Muscle of leg (tissue), 11 donors: ENCODE results near the gene DPP9. TPM values are rescaled to one million over a fixed set of nuclear protein-coding genes. Genes with fewer than 3 reads are reported as not detected.

ENCODE experiments used
- DNase-seq: peaks from one replicate; pipeline ENCODE4 v3.0.0; 2013
- H3K27ac ChIP-seq: one replicate; pipeline ENCODE4 v1.5.1; 2013; ENCODE audit warnings: mild to moderate bottlenecking, low read length, control low read depth
- H3K27me3 ChIP-seq: one replicate; pipeline ENCODE4 v1.6.1; 2013; ENCODE audit warnings: low read length; ENCODE audit not compliant: control insufficient read depth, insufficient read depth
- H3K36me3 ChIP-seq: one replicate; pipeline ENCODE4 v1.6.1; 2013; ENCODE audit warnings: low read length; ENCODE audit not compliant: control insufficient read depth, insufficient read depth
- H3K4me1 ChIP-seq: one replicate; pipeline ENCODE4 v1.6.1; 2013; ENCODE audit warnings: low read length; ENCODE audit not compliant: control insufficient read depth, insufficient read depth
- H3K4me3 ChIP-seq: one replicate; pipeline ENCODE4 v1.5.1; 2013; ENCODE audit warnings: low read length, control low read depth
- H3K9me3 ChIP-seq: replicated peaks from 2 replicates; pipeline ENCODE4 v1.6.1; 2013; ENCODE audit warnings: low read depth, low read length; ENCODE audit not compliant: control insufficient read depth
- WGBS: methylation state at CpG from one replicate; pipeline ENCODE4 v1.1.5; 2013; ENCODE audit warnings: missing lambda C conversion rate; ENCODE audit not compliant: insufficient coverage; 5-methylcytosine and 5-hydroxymethylcytosine counted together
- polyA plus RNA-seq, 8 donors: library from polyadenylated mRNA; unstranded; fragments of 120-200 nt; gene quantifications; one replicate each; pipeline versions ENCODE4 v1.2.1 to v1.2.3, GENCODE V29; 2013; ENCODE audit warnings: inconsistent platforms in 1 of 8, low replicate concordance in 1 of 8; ENCODE audit not compliant: insufficient read length in 8 of 8, insufficient read depth in 1 of 8
- total RNA-seq: library from RNA; stranded (reverse); fragments of 120-200 nt; gene quantifications from one replicate; pipeline ENCODE4 v1.2.4, GENCODE V29; 2013

DPP9 gene
- total and polyA plus RNA-seq, 9 donors: 13.3 to 24.2 (median 22.6) TPM

DNA sequence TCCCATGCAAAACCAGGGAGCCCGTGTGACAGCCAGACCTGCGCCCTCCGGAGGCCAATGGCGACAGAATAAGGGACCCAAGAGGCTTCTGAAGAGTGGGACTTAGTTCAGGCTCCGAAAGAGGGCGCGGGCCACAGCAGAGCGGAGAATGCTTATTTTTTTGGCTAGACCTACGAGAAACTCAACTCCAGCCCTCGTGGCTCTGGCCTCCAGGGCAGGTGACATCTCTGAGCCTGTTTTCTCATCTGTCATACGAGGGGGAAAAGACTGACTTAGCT lies 23.0 kb downstream of the DPP9 start:
- no peak for DNase-seq
- H3K9me3 ChIP-seq: no peaks in the 10 kb centered on the region
- 87% methylated on average over 11 of the region's 11 CpGs for WGBS
- peaks cover 75% of the 10 kb centered on the region for H3K36me3 ChIP-seq
- no peak overlapping the region for H3K4me3 ChIP-seq
- H3K27me3 ChIP-seq: no peaks in the 10 kb centered on the region
- no peak overlapping the region for H3K27ac ChIP-seq
- peaks cover 3% of the 10 kb centered on the region for H3K4me1 ChIP-seq

DNA sequence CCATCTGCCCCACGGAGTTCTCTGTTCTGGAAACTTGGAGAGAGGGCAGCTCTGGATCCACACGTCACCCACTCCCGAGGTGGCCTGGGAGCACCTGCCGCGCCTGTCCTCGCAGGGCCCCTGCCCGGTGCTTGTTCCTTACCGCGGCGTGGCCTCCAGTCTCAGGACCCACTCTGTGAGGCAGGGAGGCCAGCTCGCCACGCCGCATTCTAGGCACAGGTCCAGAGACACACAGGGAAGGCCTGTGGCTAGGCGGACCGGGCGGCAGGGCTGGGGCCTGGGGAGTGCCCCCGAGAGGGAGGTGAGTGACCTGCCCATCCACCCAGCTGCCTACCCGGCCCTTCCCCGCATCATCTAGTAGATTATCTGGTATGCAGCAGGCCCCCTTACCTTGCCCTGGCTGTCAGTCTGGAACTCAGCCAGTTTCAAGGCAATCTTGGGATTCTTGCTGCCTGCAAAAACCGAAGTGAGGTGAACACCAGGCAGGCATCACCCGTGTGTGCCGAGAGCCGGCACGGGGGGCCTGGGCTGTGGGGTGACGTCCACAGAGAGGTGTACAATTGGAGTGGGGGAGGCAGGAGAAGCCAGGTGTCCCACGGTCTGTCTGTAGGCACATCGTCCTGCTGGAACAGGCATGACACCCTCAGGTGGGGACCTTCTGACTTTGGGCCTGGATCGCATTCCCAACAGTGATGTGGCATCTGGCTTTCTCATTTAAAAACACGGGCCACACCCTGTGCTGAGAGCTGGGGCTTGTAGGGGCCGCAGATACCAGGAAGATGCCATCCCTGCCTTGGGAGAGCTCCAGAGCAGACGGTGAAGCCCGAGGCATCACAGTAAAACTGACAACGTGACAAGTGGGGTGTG lies 23.6 kb downstream of the DPP9 start:
- no peak overlapping the region for H3K27ac ChIP-seq
- H3K27me3 ChIP-seq: no peaks in the 10 kb centered on the region
- H3K36me3 ChIP-seq: peaks cover 76% of the 10 kb centered on the region

DNA sequence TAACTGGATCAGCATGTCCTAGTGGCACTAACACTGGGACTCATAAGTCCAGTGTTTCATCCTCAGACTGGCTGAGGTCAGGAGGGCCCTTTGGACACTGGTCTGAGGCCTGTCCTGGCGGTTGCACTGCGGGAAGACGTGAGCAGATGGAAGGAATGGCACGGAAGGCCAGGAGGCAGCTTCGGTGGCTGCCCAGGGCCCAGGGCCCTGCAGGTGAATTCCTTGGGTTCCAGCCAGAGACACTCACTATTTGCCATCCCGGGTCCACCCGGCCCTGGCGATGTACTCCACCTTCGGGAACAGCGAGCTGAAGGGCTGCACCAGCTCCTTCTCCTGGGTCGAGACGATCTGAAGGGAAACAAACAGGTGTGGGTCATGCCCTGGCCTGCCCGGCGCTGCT lies 26.3 kb downstream of the DPP9 start:
- Histone ChIP-seq H3K4me3 (no peak overlapping the region), H3K36me3 (peaks cover 86% of the 10 kb centered on the region), H3K27ac (no peak overlapping the region), H3K27me3 (peaks cover 2% of the 10 kb centered on the region), H3K4me1 (peaks cover 35% of the 10 kb centered on the region), H3K9me3 (no peaks in the 10 kb centered on the region)
- 95% methylated on average over 12 of the region's 14 CpGs for WGBS
- DNase-seq: no peak

More for the DNA sequence above, 23.6 kb downstream of the DPP9 start:
- H3K9me3 ChIP-seq: no peaks in the 10 kb centered on the region
- DNase-seq: no peak
- H3K4me1 ChIP-seq: peaks cover 8% of the 10 kb centered on the region
- H3K4me3 ChIP-seq: no peak overlapping the region
- 84% methylated on average over 28 of the region's 33 CpGs for WGBS

DNA sequence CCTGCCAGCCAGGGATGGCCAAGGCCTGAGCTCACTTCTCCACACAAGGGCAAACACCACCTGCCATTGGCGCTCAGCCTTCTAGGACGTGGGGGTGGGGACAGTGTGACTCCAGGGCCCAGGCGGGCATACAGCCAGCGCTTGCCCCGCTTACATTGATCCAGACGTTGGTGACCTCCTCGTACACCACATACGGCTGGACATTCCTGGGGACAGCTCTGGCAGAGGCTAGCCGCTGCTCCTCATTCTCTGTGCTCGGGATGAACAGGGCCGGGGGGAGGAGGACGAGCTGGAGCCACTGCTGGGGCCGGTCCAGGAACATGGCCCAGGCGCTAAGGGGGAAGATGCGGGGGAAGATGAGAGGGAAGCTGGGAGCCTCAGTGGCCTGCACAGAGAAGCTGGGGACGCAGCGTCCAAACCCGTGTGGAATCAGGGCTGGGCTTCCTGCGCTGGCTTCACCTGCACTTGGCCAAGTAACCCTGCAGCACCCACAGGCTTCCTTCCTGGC lies 28.4 kb downstream of the DPP9 start:
- 73% methylated on average over 11 of the region's 19 CpGs for WGBS
- DNase-seq: peak; percentile 65
- H3K4me3 ChIP-seq: no peak overlapping the region
- H3K36me3 ChIP-seq: peaks cover 73% of the 10 kb centered on the region
- peaks cover 37% of the 10 kb centered on the region for H3K4me1 ChIP-seq
- H3K27me3 ChIP-seq: peaks cover 2% of the 10 kb centered on the region
- H3K9me3 ChIP-seq: no peaks in the 10 kb centered on the region
- peak overlapping the region; percentile 59 for H3K27ac ChIP-seq

DNA sequence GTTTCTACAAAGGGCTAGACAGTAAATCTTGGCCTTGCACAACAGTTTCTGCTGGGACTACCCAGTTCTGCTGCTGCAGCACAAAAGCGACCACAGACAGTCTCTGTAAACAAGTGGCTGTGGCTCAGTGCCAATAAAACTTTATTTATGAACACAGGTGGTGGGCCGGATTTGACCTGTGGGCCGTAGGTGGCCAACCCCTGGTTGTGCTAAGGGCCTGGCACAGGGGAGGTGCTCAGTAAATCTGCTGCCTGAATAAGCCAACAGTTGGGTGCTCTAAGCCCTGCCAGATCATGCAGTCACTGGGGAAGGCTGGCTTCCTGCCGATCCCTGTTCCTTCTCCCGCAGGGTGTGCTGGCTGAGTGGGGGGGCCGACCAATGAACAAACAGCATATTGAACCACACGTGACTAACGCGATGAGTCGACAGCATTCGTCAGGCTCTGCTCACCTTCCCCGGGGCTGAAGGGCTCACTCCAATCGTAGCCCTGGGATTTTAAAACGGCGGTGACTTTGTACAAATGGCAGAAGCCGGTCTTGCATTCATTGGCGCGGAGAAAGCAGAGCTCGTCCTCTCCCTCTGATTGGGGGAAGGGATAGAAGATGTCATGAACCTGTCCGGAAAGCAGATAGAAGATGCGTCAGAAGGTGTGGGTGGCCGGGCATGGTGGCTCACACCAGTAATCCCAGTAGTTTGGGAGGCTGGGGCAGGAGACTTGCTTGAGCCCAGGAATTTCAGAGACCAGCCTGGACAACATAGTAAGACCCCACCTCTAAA lies 29.2 kb downstream of the DPP9 start:
- no peak overlapping the region for H3K4me3 ChIP-seq
- peaks cover 2% of the 10 kb centered on the region for H3K27me3 ChIP-seq
- H3K36me3 ChIP-seq: peaks cover 73% of the 10 kb centered on the region
- peaks cover 37% of the 10 kb centered on the region for H3K4me1 ChIP-seq
- WGBS: 88% methylated on average over 19 of the region's 22 CpGs
- peak; percentile 41 for DNase-seq
- peak overlapping the region; percentile 59 for H3K27ac ChIP-seq
- no peaks in the 10 kb centered on the region for H3K9me3 ChIP-seq

DNA sequence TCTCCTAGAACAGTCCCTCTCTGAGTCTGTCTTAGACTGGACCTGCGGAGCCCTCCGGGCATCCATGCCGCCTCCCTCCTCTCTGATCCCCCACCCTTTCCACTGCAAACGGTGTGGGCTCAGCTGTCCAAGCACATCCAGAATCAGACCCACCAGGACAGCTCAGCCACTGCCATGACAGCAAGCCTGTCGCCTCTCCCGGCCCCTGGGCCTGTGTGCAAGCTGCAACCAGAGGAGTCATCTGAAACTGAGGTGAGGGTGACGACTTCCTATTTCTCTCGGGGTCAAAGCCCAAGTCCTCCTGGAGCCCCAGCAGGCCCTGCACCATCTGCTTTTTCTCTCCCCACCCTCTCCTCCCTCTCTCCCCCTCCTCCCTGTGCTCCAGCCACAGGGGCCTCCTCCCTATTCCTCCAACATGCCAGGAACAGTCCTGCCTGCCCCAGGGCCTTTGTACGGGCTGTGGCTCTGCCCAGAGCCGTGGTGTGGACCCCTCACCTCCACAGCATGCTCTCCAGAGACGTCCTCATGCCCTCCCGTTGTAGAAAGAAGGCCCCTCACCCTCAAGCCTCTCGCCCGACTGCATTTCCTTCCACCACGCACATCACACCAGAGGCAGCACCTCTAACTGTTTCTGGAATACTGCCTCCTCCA lies 30.0 kb downstream of the DPP9 start:
- peaks cover 2% of the 10 kb centered on the region for H3K27me3 ChIP-seq
- no peaks in the 10 kb centered on the region for H3K9me3 ChIP-seq
- H3K4me1 ChIP-seq: peaks cover 37% of the 10 kb centered on the region
- DNase-seq: no peak
- H3K36me3 ChIP-seq: peaks cover 76% of the 10 kb centered on the region
- no peak overlapping the region for H3K27ac ChIP-seq
- WGBS: 85% methylated on average over 11 of the region's 15 CpGs
- H3K4me3 ChIP-seq: no peak overlapping the region

DNA sequence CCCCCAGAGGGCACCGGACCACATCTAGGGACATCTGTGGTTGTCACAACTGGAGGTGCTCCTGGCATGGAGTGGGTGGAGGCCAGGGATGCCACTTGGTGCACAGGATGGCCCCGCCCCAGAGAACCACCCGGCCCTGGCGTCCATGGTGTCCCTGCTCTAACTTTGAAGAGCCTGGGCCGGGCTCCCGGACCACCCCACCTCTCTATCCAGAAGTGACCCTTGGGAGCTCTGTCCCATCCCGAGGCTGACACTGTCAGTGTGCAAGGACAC lies 30.6 kb downstream of the DPP9 start:
- peaks cover 37% of the 10 kb centered on the region for H3K4me1 ChIP-seq
- no peaks in the 10 kb centered on the region for H3K9me3 ChIP-seq
- H3K27ac ChIP-seq: no peak overlapping the region
- no peak overlapping the region for H3K4me3 ChIP-seq
- 81% methylated on average over 7 of the region's 7 CpGs for whole genome bisulfite sequencing
- no peak for DNase-seq
- peaks cover 2% of the 10 kb centered on the region for H3K27me3 ChIP-seq
- peaks cover 76% of the 10 kb centered on the region for H3K36me3 ChIP-seq

DNA sequence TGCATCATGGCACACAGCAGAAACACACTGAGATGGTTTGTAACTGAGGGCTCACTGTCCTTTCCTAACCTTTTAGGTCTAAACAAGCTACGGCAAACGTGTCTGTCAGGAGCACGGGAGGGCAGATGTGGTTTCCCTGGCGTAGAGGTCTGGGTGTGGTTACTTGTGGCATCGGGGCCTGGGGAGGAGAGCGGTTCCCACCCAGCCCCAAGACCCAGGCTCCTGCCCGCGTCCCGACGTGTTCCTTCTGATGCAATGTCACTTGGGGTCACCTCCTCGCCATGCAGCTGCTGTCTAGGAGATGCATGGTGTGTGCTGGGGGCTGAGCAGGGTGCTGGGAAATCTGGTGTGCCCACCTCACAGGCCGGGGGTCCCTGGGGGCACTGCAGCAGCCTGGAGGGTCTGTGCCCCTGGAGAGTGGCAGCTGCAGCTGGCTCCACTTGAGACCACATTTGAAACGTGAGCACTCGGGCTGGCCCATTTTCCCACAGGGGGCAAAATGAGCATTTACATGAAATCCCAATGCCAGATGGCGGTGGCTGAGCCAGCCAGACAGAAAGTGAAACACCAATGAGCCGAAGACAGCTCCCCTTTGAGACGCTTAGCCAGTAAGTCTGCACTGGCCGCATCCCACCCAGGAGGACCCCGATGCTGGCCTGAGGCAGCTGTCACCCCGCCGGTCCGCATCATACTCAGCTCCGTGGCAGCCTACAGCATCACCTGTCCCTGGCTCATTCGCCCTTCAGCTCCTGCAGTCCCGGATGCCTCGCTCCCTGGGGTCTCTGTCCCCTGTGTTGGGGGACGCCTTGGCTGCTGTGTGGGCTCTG lies 31.2 kb downstream of the DPP9 start:
- peak; percentile 51 for DNase-seq
- WGBS: 78% methylated on average over 27 of the region's 27 CpGs
- Histone ChIP-seq H3K4me3 (no peak overlapping the region), H3K27ac (peak overlapping the region; percentile 31), H3K4me1 (peaks cover 38% of the 10 kb centered on the region), H3K36me3 (peaks cover 79% of the 10 kb centered on the region), H3K9me3 (no peaks in the 10 kb centered on the region), H3K27me3 (peaks cover 2% of the 10 kb centered on the region)

DNA sequence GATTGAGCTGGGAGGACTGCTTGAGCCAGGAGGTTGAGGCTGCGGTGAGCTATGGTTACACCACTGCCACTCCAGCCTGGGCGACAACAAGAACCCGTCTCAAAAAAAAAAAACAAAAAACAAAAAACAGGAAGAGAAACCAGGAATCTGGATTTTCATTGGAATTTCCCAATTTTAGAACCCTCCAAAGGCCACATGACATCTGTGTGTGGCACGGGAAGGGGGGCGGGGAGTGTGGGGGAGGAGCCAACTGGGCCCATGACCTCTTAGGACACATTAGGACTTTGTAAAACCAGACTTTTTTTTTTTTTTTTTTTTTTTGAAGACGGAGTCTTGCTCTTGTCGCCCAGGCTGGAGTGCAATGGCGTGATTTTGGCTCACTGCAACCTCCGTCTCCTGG lies 32.3 kb downstream of the DPP9 start:
- Histone ChIP-seq H3K27me3 (peaks cover 2% of the 10 kb centered on the region), H3K4me1 (peaks cover 41% of the 10 kb centered on the region), H3K4me3 (no peak overlapping the region), H3K9me3 (no peaks in the 10 kb centered on the region), H3K36me3 (peaks cover 81% of the 10 kb centered on the region), H3K27ac (no peak overlapping the region)
- 100% methylated on average over 1 of the region's 9 CpGs for WGBS
- peak; percentile 36 for DNase-seq
